HUES48 (cell line): ENCODE results near the gene VSTM2B.

Source experiments
- H3K27ac ChIP-seq: one replicate; pipeline ENCODE4 v1.7.0; 2013; ENCODE audit warnings: low read depth, low read length, inconsistent platforms
- H3K27me3 ChIP-seq: 2 replicates; pipeline ENCODE4 v1.6.1; 2013; ENCODE audit warnings: mild to moderate bottlenecking, low read length; ENCODE audit not compliant: control insufficient read depth, insufficient read depth
- H3K36me3 ChIP-seq: 2 replicates; pipeline ENCODE4 v1.6.1; 2013; ENCODE audit warnings: low read length; ENCODE audit not compliant: control insufficient read depth, insufficient read depth
- H3K4me1 ChIP-seq: 2 replicates; pipeline ENCODE4 v1.6.1; 2013; ENCODE audit warnings: mild to moderate bottlenecking, low read length; ENCODE audit not compliant: control insufficient read depth, insufficient read depth
- H3K4me3 ChIP-seq: 2 replicates; pipeline ENCODE4 v1.5.1; 2013; ENCODE audit warnings: mild to moderate bottlenecking, low read depth, low read length
- H3K9ac ChIP-seq: 2 replicates; pipeline ENCODE4 v1.6.1; 2013; ENCODE audit warnings: mild to moderate bottlenecking, low read depth, low read length, moderate library complexity
- H3K9me3 ChIP-seq: 2 replicates; pipeline ENCODE4 v1.6.1; 2013; ENCODE audit warnings: low read length; ENCODE audit not compliant: control insufficient read depth, insufficient read depth

VSTM2B gene

GRCh38 chr19:29598496-29598895 is 72.7 kb downstream of the VSTM2B start:
- H3K27ac ChIP-seq = no peak overlapping the region
- H3K4me1 ChIP-seq = peaks cover 21% of the 10 kb centered on the region
- H3K27me3 ChIP-seq = peaks cover 12% of the 10 kb centered on the region
- no peaks in the 10 kb centered on the region for H3K36me3 ChIP-seq
- H3K9ac ChIP-seq = no peak overlapping the region
- H3K4me3 ChIP-seq = no peak overlapping the region
- H3K9me3 ChIP-seq = no peaks in the 10 kb centered on the region

- no peak overlapping the region for H3K27ac ChIP-seq
- no peaks in the 10 kb centered on the region for H3K36me3 ChIP-seq
- H3K9ac ChIP-seq = no peak overlapping the region
- H3K9me3 ChIP-seq = no peaks in the 10 kb centered on the region
- H3K4me1 ChIP-seq = no peaks in the 10 kb centered on the region
- H3K4me3 ChIP-seq = no peak overlapping the region
- H3K27me3 ChIP-seq = no peaks in the 10 kb centered on the region
Observed at GRCh38 chr19:29603308-29603707, 77.5 kb downstream of the VSTM2B start.

- Histone ChIP-seq H3K4me1 (no peaks in the 10 kb centered on the region), H3K27me3 (no peaks in the 10 kb centered on the region), H3K27ac (peak within 1 kb of the TSS; percentile 93), H3K4me3 (peak within 1 kb of the TSS; percentile 100), H3K9me3 (no peaks in the 10 kb centered on the region), H3K36me3 (peaks cover 9% of the 10 kb centered on the region; the same call in 1 of the 2 replicates), H3K9ac (peak within 1 kb of the TSS; percentile 99)
Observed at GRCh38 chr19:29605653-29606419, 80.0 kb downstream of the VSTM2B start, which contains the start of gene POP4. Gene POP4, plus strand, starts transcription at chr19:29606283. Its CDS starts 36 bp downstream, at chr19:29606319.

GRCh38 chr19:29606420-29606747 is 80.6 kb downstream of the VSTM2B start:
- no peaks in the 10 kb centered on the region for H3K9me3 ChIP-seq
- peaks cover 9% of the 10 kb centered on the region; the same call in 1 of the 2 replicates for H3K36me3 ChIP-seq
- H3K4me3 ChIP-seq = peak overlapping the region; percentile 100
- H3K4me1 ChIP-seq = no peaks in the 10 kb centered on the region
- no peaks in the 10 kb centered on the region for H3K27me3 ChIP-seq
- H3K27ac ChIP-seq = no peak overlapping the region
- H3K9ac ChIP-seq = peak overlapping the region; percentile 99; the same call in 1 of the 2 replicates

GRCh38 chr19:29609636-29610035 is 83.8 kb downstream of the VSTM2B start:
- Histone ChIP-seq H3K4me3 (no peak overlapping the region), H3K9ac (no peak overlapping the region), H3K27me3 (no peaks in the 10 kb centered on the region), H3K9me3 (no peaks in the 10 kb centered on the region), H3K36me3 (peaks cover 38% of the 10 kb centered on the region), H3K27ac (no peak overlapping the region), H3K4me1 (no peaks in the 10 kb centered on the region)

GRCh38 chr19:29610213-29610573 is 84.4 kb downstream of the VSTM2B start:
- Histone ChIP-seq H3K27me3 (no peaks in the 10 kb centered on the region), H3K36me3 (peaks cover 44% of the 10 kb centered on the region), H3K27ac (no peak overlapping the region), H3K4me1 (no peaks in the 10 kb centered on the region), H3K9me3 (no peaks in the 10 kb centered on the region), H3K4me3 (no peak overlapping the region), H3K9ac (no peak overlapping the region)

- H3K27me3 ChIP-seq = no peaks in the 10 kb centered on the region
- no peaks in the 10 kb centered on the region for H3K4me1 ChIP-seq
- peaks cover 49% of the 10 kb centered on the region for H3K36me3 ChIP-seq
- no peaks in the 10 kb centered on the region for H3K9me3 ChIP-seq
- no peak overlapping the region for H3K27ac ChIP-seq
- no peak overlapping the region for H3K9ac ChIP-seq
- no peak overlapping the region for H3K4me3 ChIP-seq
Observed at GRCh38 chr19:29610574-29611271, 84.9 kb downstream of the VSTM2B start.

- no peak overlapping the region for H3K9ac ChIP-seq
- H3K9me3 ChIP-seq = no peaks in the 10 kb centered on the region
- no peaks in the 10 kb centered on the region for H3K27me3 ChIP-seq
- H3K4me3 ChIP-seq = no peak overlapping the region
- H3K36me3 ChIP-seq = peaks cover 58% of the 10 kb centered on the region
- no peaks in the 10 kb centered on the region for H3K4me1 ChIP-seq
- no peak overlapping the region for H3K27ac ChIP-seq
Observed at GRCh38 chr19:29612121-29612520, 86.3 kb downstream of the VSTM2B start.

- Histone ChIP-seq H3K9ac (no peak overlapping the region), H3K27ac (no peak overlapping the region), H3K27me3 (no peaks in the 10 kb centered on the region), H3K4me3 (no peak overlapping the region), H3K9me3 (no peaks in the 10 kb centered on the region), H3K4me1 (no peaks in the 10 kb centered on the region), H3K36me3 (peaks cover 58% of the 10 kb centered on the region)
Observed at GRCh38 chr19:29612801-29613595, 87.2 kb downstream of the VSTM2B start.

GRCh38 chr19:29614046-29614445 is 88.3 kb downstream of the VSTM2B start:
- H3K4me1 ChIP-seq = no peaks in the 10 kb centered on the region
- no peaks in the 10 kb centered on the region for H3K27me3 ChIP-seq
- no peak overlapping the region for H3K9ac ChIP-seq
- no peak overlapping the region for H3K27ac ChIP-seq
- peaks cover 53% of the 10 kb centered on the region for H3K36me3 ChIP-seq
- H3K9me3 ChIP-seq = no peaks in the 10 kb centered on the region
- H3K4me3 ChIP-seq = no peak overlapping the region
